BE2C (cell line): ENCODE results near the gene CDC34.

Source experiments
- DNase-seq: peaks from one replicate; pipeline ENCODE4 v3.0.0-alpha.2; 2020
- H3K27me3 ChIP-seq: fragments of 250-450 bp; sonication (Bioruptor Pico); 2 replicates; pipeline ENCODE4 v1.5.1; 2020; ENCODE audit warnings: mild to moderate bottlenecking
- H3K36me3 ChIP-seq: fragments of 250-450 bp; sonication (Bioruptor Pico); 2 replicates; pipeline ENCODE4 v1.5.1; 2020; ENCODE audit warnings: mild to moderate bottlenecking
- H3K4me1 ChIP-seq: fragments of 250-450 bp; sonication (Bioruptor Pico); 2 replicates; pipeline ENCODE4 v1.5.1; 2020
- H3K4me3 ChIP-seq: 2 replicates; pipeline ENCODE4 v1.5.1; 2011; ENCODE audit warnings: low read depth, low read length
- H3K9me3 ChIP-seq: fragments of 250-450 bp; sonication (Bioruptor Pico); 2 replicates; pipeline ENCODE4 v1.5.1; 2020
- TF ChIP-seq, protein P1 (sequence below): IDR thresholded peaks from 2 replicates; pipeline ENCODE4 v1.5.1; 2012; ENCODE audit warnings: mild to moderate bottlenecking, low read depth, low read length

Gene CDC34

DNA sequence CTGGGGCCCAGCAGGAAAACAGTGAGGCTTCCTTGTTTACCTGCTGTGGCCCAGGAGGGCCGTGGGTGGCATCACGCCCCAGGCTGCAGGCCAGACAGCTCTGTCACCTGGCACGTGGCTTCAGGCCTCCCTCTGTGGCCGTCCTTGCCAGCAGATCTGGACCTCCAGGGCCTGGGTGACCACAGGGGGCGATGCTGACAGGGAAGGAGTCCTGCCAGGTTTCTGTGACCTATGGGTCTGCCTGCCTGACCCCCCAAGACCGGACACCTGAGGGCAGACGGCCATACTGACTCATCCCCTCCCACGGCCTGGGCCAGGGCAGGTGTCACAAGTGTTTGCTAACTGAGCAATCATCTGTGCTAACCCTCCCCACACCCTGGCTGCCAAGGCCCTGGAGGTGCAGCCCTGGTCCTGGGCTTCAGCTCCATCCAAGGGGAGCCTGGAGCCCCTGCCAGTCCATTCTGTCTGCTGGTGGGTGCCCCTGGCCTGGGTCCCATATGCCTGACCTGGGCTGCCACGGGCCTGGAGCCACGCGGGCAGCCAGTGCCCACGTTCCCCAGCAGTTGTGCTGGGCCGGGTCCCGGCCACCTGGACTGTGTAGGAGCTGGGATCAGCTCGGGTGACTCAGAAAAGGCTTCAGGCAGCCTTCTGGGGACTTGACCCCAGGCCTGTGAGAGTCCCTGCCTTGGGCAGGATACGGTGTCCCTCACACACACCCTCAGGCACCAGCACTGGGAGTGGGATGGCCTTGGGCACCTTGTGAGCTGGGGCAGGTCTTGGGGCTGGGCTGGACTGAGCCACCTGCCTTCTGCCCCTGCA lies 3.7 kb downstream of the CDC34 start:
- DNase-seq, result no peak
- Histone ChIP-seq H3K4me1 (peaks cover 3% of the 10 kb centered on the region), H3K27me3 (0 out of 2 replicates have a peak, but pooled peaks cover 2% of the 10 kb centered on the region), H3K4me3 (no peak overlapping the region), H3K9me3 (no peaks in the 10 kb centered on the region), H3K36me3 (peaks cover 30% of the 10 kb centered on the region)
- TF ChIP-seq, protein P1, sequence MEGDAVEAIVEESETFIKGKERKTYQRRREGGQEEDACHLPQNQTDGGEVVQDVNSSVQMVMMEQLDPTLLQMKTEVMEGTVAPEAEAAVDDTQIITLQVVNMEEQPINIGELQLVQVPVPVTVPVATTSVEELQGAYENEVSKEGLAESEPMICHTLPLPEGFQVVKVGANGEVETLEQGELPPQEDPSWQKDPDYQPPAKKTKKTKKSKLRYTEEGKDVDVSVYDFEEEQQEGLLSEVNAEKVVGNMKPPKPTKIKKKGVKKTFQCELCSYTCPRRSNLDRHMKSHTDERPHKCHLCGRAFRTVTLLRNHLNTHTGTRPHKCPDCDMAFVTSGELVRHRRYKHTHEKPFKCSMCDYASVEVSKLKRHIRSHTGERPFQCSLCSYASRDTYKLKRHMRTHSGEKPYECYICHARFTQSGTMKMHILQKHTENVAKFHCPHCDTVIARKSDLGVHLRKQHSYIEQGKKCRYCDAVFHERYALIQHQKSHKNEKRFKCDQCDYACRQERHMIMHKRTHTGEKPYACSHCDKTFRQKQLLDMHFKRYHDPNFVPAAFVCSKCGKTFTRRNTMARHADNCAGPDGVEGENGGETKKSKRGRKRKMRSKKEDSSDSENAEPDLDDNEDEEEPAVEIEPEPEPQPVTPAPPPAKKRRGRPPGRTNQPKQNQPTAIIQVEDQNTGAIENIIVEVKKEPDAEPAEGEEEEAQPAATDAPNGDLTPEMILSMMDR, result no peak

DNA sequence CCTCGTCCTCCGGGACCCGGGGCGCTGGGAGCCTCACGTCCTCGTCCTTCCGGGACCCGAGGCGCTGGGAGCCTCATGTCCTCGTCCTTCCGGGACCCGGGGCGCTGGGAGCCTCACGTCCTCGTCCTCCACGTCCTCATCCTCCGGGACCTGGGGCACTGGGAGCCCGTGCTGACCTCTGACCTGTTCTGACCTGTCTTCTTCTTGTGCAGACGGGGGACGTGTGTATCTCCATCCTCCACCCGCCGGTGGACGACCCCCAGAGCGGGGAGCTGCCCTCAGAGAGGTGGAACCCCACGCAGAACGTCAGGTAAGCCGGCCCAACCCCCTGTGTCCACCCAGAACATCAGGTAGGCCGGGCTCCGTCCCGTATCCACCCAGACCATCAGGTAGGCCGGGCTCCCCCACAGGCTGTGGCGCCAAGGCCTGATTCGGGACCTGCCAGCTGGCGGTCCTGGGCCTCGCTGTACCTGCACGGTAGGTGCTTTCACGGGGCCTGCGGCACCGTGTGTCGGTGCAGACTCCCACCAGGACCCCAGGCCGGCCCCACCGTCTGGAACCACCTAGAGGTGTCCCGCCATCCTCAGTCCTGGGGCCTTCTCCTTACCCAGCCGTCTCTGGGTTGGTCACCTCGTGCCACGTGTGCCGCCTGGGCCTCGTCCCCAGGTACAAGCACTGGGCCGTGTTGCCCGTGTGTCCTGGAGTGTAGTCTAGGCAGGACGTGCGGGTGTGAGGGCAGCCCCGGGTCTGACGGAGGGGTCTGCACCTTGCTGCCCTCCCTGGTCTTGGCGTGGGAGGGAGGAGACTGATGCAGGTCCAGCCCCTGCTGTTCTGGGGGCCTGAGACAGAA lies 4.7 kb downstream of the CDC34 start:
- Histone ChIP-seq H3K27me3 (0 out of 2 replicates have a peak, but pooled peaks cover 2% of the 10 kb centered on the region), H3K4me1 (peaks cover 3% of the 10 kb centered on the region; the same call in 1 of the 2 replicates), H3K4me3 (no peak overlapping the region), H3K9me3 (no peaks in the 10 kb centered on the region), H3K36me3 (peaks cover 27% of the 10 kb centered on the region)
- TF ChIP-seq, protein P1, result no peak
- DNase-seq, result no peak

DNA sequence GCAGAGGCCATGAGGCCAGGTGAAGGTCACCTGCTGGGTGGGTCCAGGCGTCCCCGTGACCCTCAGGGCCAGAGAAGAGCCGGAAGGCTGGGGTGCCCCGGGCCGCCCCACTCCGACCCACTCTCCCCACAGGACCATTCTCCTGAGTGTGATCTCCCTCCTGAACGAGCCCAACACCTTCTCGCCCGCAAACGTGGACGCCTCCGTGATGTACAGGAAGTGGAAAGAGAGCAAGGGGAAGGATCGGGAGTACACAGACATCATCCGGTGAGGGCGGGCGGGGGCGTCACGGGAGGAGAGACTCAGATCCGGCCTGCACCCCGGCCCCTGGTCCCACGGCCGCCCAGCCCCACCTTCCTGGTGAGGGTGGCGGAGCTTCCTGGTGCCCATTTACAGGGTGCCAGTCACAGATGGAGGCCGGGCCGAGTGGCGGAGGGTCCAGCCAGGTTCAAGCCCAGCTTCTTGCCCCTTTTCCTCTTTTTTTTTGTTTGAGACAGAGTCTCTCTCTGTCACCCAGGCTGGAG lies 5.4 kb downstream of the CDC34 start:
- Histone ChIP-seq H3K27me3 (no peaks in the 10 kb centered on the region), H3K4me1 (peaks cover 3% of the 10 kb centered on the region; the same call in 1 of the 2 replicates), H3K36me3 (peaks cover 26% of the 10 kb centered on the region), H3K9me3 (no peaks in the 10 kb centered on the region), H3K4me3 (no peak overlapping the region)
- TF ChIP-seq, protein P1, result no peak
- DNase-seq, result no peak

DNA sequence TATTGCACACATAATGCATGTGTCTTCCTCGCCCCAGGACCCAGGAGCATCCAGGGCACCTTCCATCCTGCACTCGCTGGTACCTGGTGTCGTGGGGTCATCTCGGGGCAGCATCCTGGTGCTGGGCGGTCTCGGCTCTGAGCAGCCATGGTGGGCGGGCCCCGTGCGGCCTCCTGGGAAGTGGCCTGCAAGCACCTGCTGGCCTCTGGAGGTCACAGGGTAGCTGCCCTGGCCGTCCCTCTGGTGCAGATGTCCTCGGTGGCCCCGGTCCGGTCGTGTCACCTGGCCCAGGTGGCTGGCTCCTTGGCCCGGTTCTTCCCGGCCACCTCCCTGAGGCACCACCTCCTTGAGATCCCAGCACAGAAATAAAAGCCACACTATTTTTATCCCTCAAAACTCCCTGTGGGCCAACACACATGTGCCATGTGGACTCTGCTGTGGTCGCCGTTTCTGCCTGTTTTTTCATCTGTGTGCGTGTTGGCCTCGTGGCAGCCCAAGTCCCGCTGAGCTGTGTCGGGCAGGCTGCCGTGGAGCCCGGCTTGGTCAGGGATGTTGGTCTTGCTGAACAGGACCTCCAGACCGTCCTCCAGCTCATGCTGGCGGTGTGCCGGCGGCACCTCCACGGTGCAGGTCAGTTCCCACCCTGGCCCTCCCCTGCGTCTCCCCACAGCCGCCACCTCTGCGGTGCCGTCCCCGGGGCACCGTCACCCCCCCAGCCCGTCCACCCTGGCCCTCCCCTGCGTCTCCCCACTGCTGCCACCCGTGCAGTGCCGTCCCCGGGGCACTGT lies 7.3 kb downstream of the CDC34 start:
- peaks cover 1% of the 10 kb centered on the region; the same call in 1 of the 2 replicates for H3K4me1 ChIP-seq
- DNase-seq, result no peak
- no peaks in the 10 kb centered on the region for H3K9me3 ChIP-seq
- no peak overlapping the region for H3K4me3 ChIP-seq
- H3K36me3 ChIP-seq, result peaks cover 26% of the 10 kb centered on the region
- TF ChIP-seq, protein P1, result no peak
- no peaks in the 10 kb centered on the region for H3K27me3 ChIP-seq

DNA sequence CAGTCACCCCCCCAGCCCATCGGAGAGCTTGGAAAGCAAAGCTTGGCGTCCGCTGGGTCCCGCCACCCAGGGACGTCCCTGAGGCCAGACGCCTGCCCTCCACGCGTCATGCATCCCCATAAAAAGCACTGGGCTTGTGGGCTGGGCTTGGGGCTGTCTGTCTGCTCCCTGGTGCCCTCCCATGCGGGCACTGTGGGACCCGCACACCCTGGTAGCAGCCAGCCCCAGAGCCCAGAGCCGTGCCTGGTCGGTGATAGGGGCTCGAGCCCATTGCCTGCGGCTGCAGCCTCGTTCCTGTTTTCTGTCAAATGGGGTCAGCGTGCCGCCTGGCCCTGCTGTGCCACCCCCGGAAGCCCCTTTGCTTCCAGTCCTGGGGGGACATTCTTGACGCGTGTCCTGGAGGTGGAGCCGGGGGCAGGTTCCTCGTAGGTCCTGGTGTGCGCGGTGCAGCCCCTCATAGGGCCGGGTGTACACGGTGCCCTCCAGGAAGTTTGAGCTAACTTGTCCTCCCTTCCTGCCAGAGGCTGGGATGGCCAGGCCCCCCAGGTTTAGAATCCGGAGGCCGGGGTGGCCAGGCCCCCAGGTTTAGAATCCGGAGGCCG lies 8.0 kb downstream of the CDC34 start:
- TF ChIP-seq, protein P1, result no peak
- H3K9me3 ChIP-seq, result no peaks in the 10 kb centered on the region
- H3K27me3 ChIP-seq, result no peaks in the 10 kb centered on the region
- H3K36me3 ChIP-seq, result peaks cover 26% of the 10 kb centered on the region
- no peak overlapping the region for H3K4me3 ChIP-seq
- no peak for DNase-seq
- H3K4me1 ChIP-seq, result no peaks in the 10 kb centered on the region
